ENCODE measurements around the gene SERHL2. TPM values are rescaled to one million over a fixed set of nuclear protein-coding genes. Genes with fewer than 3 reads are reported as not detected.
"Not testable (repeated sequence)": the region's sequence is repeated elsewhere in the genome, so short reads cannot be mapped to it uniquely, and the experiment has no call there.

Gene SERHL2
- total RNA-seq, 6 experiments from 2014 or later = 4.2 to 6.2 (median 4.8) TPM

DNA sequence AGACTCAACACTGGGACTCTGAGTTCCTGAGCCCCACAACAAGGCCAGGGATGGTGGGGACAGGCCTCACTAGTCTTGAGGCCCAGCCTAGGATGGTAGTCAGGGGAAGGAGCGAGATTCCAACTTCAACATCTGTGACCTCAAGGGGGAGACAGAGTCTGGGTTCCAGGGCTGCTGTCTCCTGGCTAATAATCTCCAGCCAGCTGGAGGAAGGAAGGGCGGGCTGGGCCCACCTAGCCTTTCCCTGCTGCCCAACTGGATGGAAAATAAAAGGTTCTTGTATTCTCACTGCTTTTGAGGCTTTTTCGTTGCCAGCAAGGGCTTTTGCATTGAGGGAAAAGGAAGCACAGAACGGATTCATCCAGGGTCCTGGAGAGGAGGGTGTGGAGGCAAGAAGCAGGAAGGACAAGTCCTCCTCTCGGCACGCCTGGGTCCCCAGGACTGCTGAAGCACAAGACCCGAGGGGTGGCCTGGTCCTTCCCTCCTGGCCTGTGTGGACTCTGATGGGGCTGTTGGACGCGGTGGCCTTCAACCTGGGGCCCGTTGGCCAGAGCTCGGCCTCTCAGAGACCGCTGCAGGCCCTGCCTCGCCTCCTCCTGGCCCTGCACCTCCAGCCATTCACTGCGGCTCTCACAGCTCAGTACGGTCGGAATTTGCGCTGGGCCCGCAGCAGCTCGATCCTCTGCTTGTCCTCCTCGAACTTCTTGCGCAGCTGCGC, 41.3 kb upstream of the SERHL2 start:
- not testable (repeated sequence) for DNase-seq; H3K27me3 Mint-ChIP-seq (ENCODE audit: insufficient read depth); H3K4me3 Mint-ChIP-seq; H3K4me1 Mint-ChIP-seq (ENCODE audit: low read depth); H3K27ac Mint-ChIP-seq; H3K36me3 Mint-ChIP-seq (ENCODE audit: low read depth); H3K9me3 Mint-ChIP-seq
- TF ChIP-seq, protein P1, sequence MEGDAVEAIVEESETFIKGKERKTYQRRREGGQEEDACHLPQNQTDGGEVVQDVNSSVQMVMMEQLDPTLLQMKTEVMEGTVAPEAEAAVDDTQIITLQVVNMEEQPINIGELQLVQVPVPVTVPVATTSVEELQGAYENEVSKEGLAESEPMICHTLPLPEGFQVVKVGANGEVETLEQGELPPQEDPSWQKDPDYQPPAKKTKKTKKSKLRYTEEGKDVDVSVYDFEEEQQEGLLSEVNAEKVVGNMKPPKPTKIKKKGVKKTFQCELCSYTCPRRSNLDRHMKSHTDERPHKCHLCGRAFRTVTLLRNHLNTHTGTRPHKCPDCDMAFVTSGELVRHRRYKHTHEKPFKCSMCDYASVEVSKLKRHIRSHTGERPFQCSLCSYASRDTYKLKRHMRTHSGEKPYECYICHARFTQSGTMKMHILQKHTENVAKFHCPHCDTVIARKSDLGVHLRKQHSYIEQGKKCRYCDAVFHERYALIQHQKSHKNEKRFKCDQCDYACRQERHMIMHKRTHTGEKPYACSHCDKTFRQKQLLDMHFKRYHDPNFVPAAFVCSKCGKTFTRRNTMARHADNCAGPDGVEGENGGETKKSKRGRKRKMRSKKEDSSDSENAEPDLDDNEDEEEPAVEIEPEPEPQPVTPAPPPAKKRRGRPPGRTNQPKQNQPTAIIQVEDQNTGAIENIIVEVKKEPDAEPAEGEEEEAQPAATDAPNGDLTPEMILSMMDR (IDR thresholded peaks at IDR 0.05) = peak; percentile 73

DNA sequence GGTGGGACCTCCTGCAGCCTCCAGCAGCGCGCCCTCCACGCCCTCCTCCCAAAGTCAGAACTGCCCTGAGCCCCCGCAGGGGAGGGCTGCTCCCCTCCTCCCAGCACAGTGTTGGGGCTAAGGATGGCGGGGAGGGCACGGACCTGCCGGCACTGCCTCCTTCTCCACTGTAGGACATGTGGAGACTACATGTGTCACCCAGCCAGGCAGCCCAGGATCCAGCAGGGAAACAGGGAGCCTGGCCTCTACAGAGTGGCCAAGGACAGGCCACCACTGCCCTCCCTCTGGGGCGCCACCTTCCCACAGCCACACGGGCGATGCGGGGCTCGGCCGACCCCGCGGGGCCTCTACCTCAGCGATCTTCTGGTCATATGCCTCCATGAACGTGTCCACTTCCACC, 39.4 kb upstream of the SERHL2 start:
- not testable (repeated sequence) for H3K4me3 Mint-ChIP-seq; H3K27me3 Mint-ChIP-seq (ENCODE audit: insufficient read depth); DNase-seq; H3K27ac Mint-ChIP-seq; H3K4me1 Mint-ChIP-seq (ENCODE audit: low read depth); H3K9me3 Mint-ChIP-seq
- peaks cover 14% of the 10 kb centered on the region for H3K36me3 Mint-ChIP-seq (ENCODE audit: low read depth)

GRCh38 chr22:42515304-42515703, 38.5 kb upstream of the SERHL2 start:
- not testable (repeated sequence) for H3K9me3 Mint-ChIP-seq; H3K27me3 Mint-ChIP-seq (ENCODE audit: insufficient read depth); H3K4me3 Mint-ChIP-seq; H3K27ac Mint-ChIP-seq; DNase-seq
- peaks cover 13% of the 10 kb centered on the region for H3K4me1 Mint-ChIP-seq (ENCODE audit: low read depth)
- peaks cover 14% of the 10 kb centered on the region for H3K36me3 Mint-ChIP-seq (ENCODE audit: low read depth)

DNA sequence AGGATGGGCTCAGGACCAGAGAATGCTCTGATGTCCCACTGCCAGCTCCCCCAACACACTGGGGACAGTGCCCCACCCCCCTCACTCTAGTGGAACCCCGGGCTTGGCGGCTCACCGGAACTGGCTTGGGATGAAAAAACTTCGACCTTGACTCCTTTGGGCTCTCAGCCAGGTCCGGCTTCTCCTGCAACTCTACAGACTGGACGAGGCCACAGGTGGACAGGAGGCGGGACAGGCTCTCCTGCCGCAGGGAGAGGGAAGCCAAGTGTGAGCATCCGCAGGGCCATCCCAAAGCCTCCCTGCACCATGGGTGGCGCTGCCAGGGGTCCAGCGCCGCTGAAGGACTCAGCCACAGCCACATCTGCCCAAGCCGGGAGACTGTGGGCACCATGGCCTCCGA, 37.9 kb upstream of the SERHL2 start:
- Mint-ChIP-seq H3K27me3 (ENCODE audit: insufficient read depth) (no peaks in the 10 kb centered on the region), H3K4me3 (no peak overlapping the region), H3K9me3 (peaks cover 4% of the 10 kb centered on the region; the same call in 1 of the 2 replicates), H3K4me1 (ENCODE audit: low read depth) (peaks cover 14% of the 10 kb centered on the region), H3K36me3 (ENCODE audit: low read depth) (peaks cover 11% of the 10 kb centered on the region), H3K27ac (no peak overlapping the region)
- DNase-seq = no peak
- TF ChIP-seq, protein P1 (IDR thresholded peaks at IDR 0.05) = no peak

DNA sequence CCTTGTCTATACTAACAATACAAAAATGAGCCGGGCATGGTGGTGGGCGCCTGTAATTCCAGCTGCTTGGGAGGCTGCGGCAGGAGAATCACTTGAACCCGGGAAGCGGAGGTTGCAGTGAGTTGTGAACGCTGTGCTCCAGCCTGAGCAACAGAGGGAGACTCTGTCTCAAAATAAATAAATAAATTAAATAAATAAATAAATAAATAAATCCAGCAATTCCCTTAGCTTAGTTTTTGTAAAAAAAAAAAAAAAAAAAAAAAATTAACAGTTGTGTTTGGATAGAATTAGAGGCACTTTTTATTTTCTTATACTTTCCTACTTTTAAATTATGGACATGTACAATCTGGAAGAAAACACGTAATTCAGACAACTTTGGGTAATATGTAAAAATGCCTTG, 36.7 kb upstream of the SERHL2 start:
- not testable (repeated sequence) for H3K4me3 Mint-ChIP-seq; H3K27me3 Mint-ChIP-seq (ENCODE audit: insufficient read depth)
- peaks cover 15% of the 10 kb centered on the region for H3K36me3 Mint-ChIP-seq (ENCODE audit: low read depth)

DNA sequence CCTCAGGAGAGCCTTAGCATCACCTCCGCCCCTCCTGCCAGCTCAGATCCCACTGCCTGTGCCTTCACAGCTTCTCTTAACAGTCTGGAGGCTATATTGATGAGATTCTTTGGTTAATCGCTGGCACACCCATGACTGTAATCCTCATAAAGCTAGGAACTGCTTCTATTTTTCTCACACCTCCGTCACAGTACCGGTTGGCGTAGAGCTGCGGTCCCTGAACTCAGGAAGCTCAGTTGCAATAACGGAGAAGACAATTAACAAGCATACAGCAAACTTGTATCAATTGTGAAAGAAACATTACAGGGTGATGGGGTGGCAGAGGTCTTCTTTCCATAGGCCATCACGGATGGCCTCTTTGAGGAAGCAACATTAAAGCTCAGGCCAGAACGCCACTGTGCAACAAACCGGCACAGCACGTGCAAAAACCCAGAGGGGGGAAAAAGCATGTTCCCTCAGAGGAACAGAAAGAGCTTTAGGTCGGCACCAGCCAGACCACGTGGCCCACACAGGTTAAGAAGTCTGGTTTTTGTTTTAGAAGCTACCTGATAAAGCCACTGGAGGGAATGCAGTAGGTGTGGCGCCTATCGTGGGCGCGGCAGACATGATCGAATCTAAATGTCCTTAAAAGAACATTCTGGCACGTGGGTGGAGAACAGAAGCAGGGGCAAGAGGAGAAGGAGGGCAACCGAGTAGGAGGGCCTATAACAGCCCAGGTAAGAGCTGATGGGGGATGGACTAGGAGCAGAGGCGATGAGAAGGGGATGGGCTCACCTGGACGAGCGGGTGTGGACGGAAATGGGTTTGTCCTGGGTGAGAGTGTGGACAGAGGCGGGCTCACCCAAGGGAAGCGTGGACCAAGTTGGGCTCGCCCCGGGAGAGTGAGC, 34.9 kb upstream of the SERHL2 start:
- Mint-ChIP-seq H3K4me3 (peak overlapping the region; percentile 100), H3K4me1 (ENCODE audit: low read depth) (peaks cover 14% of the 10 kb centered on the region), H3K27ac (peak overlapping the region; percentile 96), H3K36me3 (ENCODE audit: low read depth) (peaks cover 15% of the 10 kb centered on the region)
- DNase-seq; H3K27me3 Mint-ChIP-seq (ENCODE audit: insufficient read depth); H3K9me3 Mint-ChIP-seq: not testable (repeated sequence)

More for the DNA sequence above, 36.7 kb upstream of the SERHL2 start:
- H3K9me3 Mint-ChIP-seq, DNase-seq, H3K27ac Mint-ChIP-seq: not testable (repeated sequence)
- peaks cover 14% of the 10 kb centered on the region for H3K4me1 Mint-ChIP-seq (ENCODE audit: low read depth)

DNA sequence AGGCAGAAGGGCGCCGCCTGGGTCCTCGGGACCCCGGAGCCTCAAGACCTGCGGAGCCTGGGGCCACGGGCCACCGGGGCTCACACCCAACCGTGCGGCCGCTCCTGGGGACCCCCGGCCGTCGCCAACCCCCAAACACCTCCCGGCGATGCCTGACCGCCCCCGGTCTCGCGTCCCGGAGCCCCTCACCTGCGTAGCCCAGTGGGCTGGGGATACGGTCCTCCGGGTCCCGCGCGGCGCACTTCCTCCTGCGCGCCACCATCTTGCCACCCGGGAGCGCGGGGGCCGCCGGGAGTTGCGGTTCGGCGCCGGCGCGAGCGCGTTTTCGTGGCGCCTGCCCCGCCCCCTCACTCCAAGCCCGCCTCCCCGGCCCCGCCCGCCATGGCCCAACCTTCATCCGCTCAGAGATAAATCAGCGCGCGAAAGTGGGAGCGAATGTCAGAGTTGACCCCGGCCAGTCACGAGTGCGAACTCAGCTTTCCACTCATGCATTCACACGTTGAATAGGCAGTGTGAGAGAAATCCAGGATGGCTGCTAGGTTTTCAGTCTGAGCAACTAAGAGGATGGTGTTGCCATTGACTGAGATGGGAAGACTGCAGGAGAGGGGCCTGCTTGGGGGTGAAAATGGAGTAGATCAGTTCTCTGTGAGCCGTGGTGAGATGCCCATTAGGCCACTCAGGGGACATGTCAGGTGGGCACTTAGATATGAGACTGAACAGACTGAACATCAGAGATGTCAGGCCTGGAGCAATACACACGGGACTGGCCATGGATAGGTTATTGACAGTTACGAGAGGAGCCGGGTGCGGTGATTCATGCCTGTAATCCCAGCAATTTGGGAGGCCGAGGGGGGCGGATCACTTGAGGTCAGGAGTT, 34.0 kb upstream of the SERHL2 start, which contains the start of gene RRP7A:
RRP7A (minus strand) TSS at position 272 of the 877 bp plus-strand sequence; CDS start at position 262, 10 bp downstream.
- Mint-ChIP-seq H3K9me3 (peaks cover 4% of the 10 kb centered on the region; the same call in 1 of the 2 replicates), H3K4me1 (ENCODE audit: low read depth) (peaks cover 14% of the 10 kb centered on the region), H3K4me3 (peak within 1 kb of the TSS; percentile 100), H3K27ac (peak within 1 kb of the TSS; percentile 96), H3K27me3 (ENCODE audit: insufficient read depth) (peaks cover 2% of the 10 kb centered on the region; the same call in 1 of the 2 replicates), H3K36me3 (ENCODE audit: low read depth) (peaks cover 15% of the 10 kb centered on the region)
- TF ChIP-seq, protein P1 (IDR thresholded peaks at IDR 0.05) = peak; percentile 28; the same call in 1 of the 2 replicates
- peak; percentile 68 for DNase-seq
